ENCODE data around the gene SFMBT2.

The SFMBT2 gene

GRCh38 chr10:7338469-7338868, 72.4 kb downstream of the SFMBT2 start:
- H3K27ac ChIP-seq = no peak overlapping the region
- H3K79me2 ChIP-seq (ENCODE audit: insufficient read depth, low read depth) = peaks cover 89% of the 10 kb centered on the region
- peaks cover 8% of the 10 kb centered on the region; the same call in 1 of the 2 replicates for H4K20me1 ChIP-seq (ENCODE audit: insufficient read depth)
- H3K36me3 ChIP-seq (ENCODE audit: insufficient read depth) = no peaks in the 10 kb centered on the region; the same call in 1 of the 2 replicates
- no peaks in the 10 kb centered on the region for H3K4me1 ChIP-seq (ENCODE audit: low read depth, poor library complexity, severe bottlenecking)
- no peak for TF ChIP-seq CTCF (conservative IDR thresholded peaks at IDR 0.05; ENCODE audit: low read depth, low read length)
- no peak overlapping the region for H3K4me2 ChIP-seq
- no peaks in the 10 kb centered on the region for H3K27me3 ChIP-seq (ENCODE audit: insufficient read depth, low read depth)
- H2AFZ ChIP-seq (ENCODE audit: low read depth) = no peak overlapping the region
- H3K9ac ChIP-seq = no peak overlapping the region
- no peak overlapping the region for H3K4me3 ChIP-seq (IDR thresholded peaks at IDR 0.05; ENCODE audit: insufficient read depth, low read depth, low read length)

GRCh38 chr10:7337431-7338171, 73.2 kb downstream of the SFMBT2 start:
- no peak for TF ChIP-seq CTCF (conservative IDR thresholded peaks at IDR 0.05; ENCODE audit: low read depth, low read length)
- H3K79me2 ChIP-seq (ENCODE audit: insufficient read depth, low read depth) = peaks cover 91% of the 10 kb centered on the region
- H3K9ac ChIP-seq = no peak overlapping the region
- no peak overlapping the region for H3K27ac ChIP-seq
- H3K4me3 ChIP-seq (IDR thresholded peaks at IDR 0.05; ENCODE audit: insufficient read depth, low read depth, low read length) = no peak overlapping the region
- no peaks in the 10 kb centered on the region for H3K4me1 ChIP-seq (ENCODE audit: low read depth, poor library complexity, severe bottlenecking)
- no peaks in the 10 kb centered on the region for H3K27me3 ChIP-seq (ENCODE audit: insufficient read depth, low read depth)
- H3K36me3 ChIP-seq (ENCODE audit: insufficient read depth) = no peaks in the 10 kb centered on the region; the same call in 1 of the 2 replicates
- no peak overlapping the region for H3K4me2 ChIP-seq
- peaks cover 8% of the 10 kb centered on the region; the same call in 1 of the 2 replicates for H4K20me1 ChIP-seq (ENCODE audit: insufficient read depth)
- no peak overlapping the region for H2AFZ ChIP-seq (ENCODE audit: low read depth)

- H2AFZ ChIP-seq (ENCODE audit: low read depth) = no peak overlapping the region
- no peaks in the 10 kb centered on the region for H3K4me1 ChIP-seq (ENCODE audit: low read depth, poor library complexity, severe bottlenecking)
- H3K27ac ChIP-seq = no peak overlapping the region
- no peak for TF ChIP-seq CTCF (conservative IDR thresholded peaks at IDR 0.05; ENCODE audit: low read depth, low read length)
- peaks cover 5% of the 10 kb centered on the region; the same call in 1 of the 2 replicates for H4K20me1 ChIP-seq (ENCODE audit: insufficient read depth)
- no peak overlapping the region for H3K4me3 ChIP-seq (IDR thresholded peaks at IDR 0.05; ENCODE audit: insufficient read depth, low read depth, low read length)
- H3K27me3 ChIP-seq (ENCODE audit: insufficient read depth, low read depth) = no peaks in the 10 kb centered on the region
- no peak overlapping the region for H3K4me2 ChIP-seq
- H3K36me3 ChIP-seq (ENCODE audit: insufficient read depth) = no peaks in the 10 kb centered on the region; the same call in 1 of the 2 replicates
- peaks cover 93% of the 10 kb centered on the region for H3K79me2 ChIP-seq (ENCODE audit: insufficient read depth, low read depth)
- H3K9ac ChIP-seq = no peak overlapping the region
These were observed 74.9 kb downstream of the SFMBT2 start for GRCh38 chr10:7335977-7336376.

GRCh38 chr10:7334642-7334964, 76.2 kb downstream of the SFMBT2 start:
- no peak overlapping the region for H3K9ac ChIP-seq
- no peak overlapping the region for H3K4me2 ChIP-seq
- H3K27ac ChIP-seq = no peak overlapping the region
- no peak for TF ChIP-seq CTCF (conservative IDR thresholded peaks at IDR 0.05; ENCODE audit: low read depth, low read length)
- peaks cover 5% of the 10 kb centered on the region; the same call in 1 of the 2 replicates for H4K20me1 ChIP-seq (ENCODE audit: insufficient read depth)
- no peaks in the 10 kb centered on the region for H3K27me3 ChIP-seq (ENCODE audit: insufficient read depth, low read depth)
- H3K4me3 ChIP-seq (IDR thresholded peaks at IDR 0.05; ENCODE audit: insufficient read depth, low read depth, low read length) = no peak overlapping the region
- no peaks in the 10 kb centered on the region for H3K4me1 ChIP-seq (ENCODE audit: low read depth, poor library complexity, severe bottlenecking)
- peaks cover 93% of the 10 kb centered on the region for H3K79me2 ChIP-seq (ENCODE audit: insufficient read depth, low read depth)
- H2AFZ ChIP-seq (ENCODE audit: low read depth) = no peak overlapping the region
- no peaks in the 10 kb centered on the region; the same call in 1 of the 2 replicates for H3K36me3 ChIP-seq (ENCODE audit: insufficient read depth)

Measured in KMS-11 (cell line).